ENCODE data around the gene ALOX15B. TPM values are rescaled to one million over a fixed set of nuclear protein-coding genes. Genes with fewer than 3 reads are reported as not detected.
"Not testable (repeated sequence)": the region's sequence is repeated elsewhere in the genome, so short reads cannot be mapped to it uniquely, and the experiment has no call there.

Gene ALOX15B
- total and polyA plus RNA-seq, 2 donors, result 0.24 to 5.1 TPM

- Histone ChIP-seq H3K9me3 (ENCODE audit: control insufficient read depth in 2 of 2, insufficient read depth in 1 of 2, low read length in 1 of 2) (no peaks in the 10 kb centered on the region), H3K4me1 (ENCODE audit: control insufficient read depth in 2 of 2, insufficient read depth in 2 of 2, low read length in 2 of 2) (peaks cover 5 to 11% of the 10 kb centered on the region in 2 donors), H3K27me3 (ENCODE audit: control insufficient read depth in 2 of 2, insufficient read depth in 1 of 2, low read length in 1 of 2) (peaks cover 5 to 54% of the 10 kb centered on the region in 2 donors), H3K27ac (ENCODE audit: low read depth in 1 of 2, low read length in 1 of 2) (no peak overlapping the region), H3K4me3 (ENCODE audit: low read length in 2 of 2) (no peak overlapping the region), H3K36me3 (ENCODE audit: control insufficient read depth in 2 of 2, insufficient read depth in 2 of 2, low read length in 1 of 2) (no peaks in the 10 kb centered on the region)
- no peak for DNase-seq (ENCODE audit: low read depth in 6 of 9, low spot score in 9 of 9)
- 81% methylated on average over 5 of the region's 5 CpGs for WGBS
Observed at GRCh38 chr17:8019166-8019565, 19.7 kb upstream of the ALOX15B start.

GRCh38 chr17:8019665-8020650 is 18.9 kb upstream of the ALOX15B start:
- no peak overlapping the region for H3K4me3 ChIP-seq (ENCODE audit: low read length in 2 of 2)
- H3K27ac ChIP-seq (ENCODE audit: low read depth in 1 of 2, low read length in 1 of 2), result no peak overlapping the region
- DNase-seq (ENCODE audit: low read depth in 6 of 9, low spot score in 9 of 9), result no peak
- H3K9me3 ChIP-seq (ENCODE audit: control insufficient read depth in 2 of 2, insufficient read depth in 1 of 2, low read length in 1 of 2), result no peaks in the 10 kb centered on the region
- 91% methylated on average over 16 of the region's 16 CpGs for WGBS
- H3K36me3 ChIP-seq (ENCODE audit: control insufficient read depth in 2 of 2, insufficient read depth in 2 of 2, low read length in 1 of 2), result no peaks in the 10 kb centered on the region
- peaks cover 5 to 46% of the 10 kb centered on the region in 2 donors for H3K27me3 ChIP-seq (ENCODE audit: control insufficient read depth in 2 of 2, insufficient read depth in 1 of 2, low read length in 1 of 2)
- peaks cover 5 to 11% of the 10 kb centered on the region in 2 donors for H3K4me1 ChIP-seq (ENCODE audit: control insufficient read depth in 2 of 2, insufficient read depth in 2 of 2, low read length in 2 of 2)

- 95% methylated on average over 9 of the region's 9 CpGs for WGBS
- Histone ChIP-seq H3K36me3 (ENCODE audit: control insufficient read depth in 2 of 2, insufficient read depth in 2 of 2, low read length in 1 of 2) (no peaks in the 10 kb centered on the region), H3K27ac (ENCODE audit: low read depth in 1 of 2, low read length in 1 of 2) (no peak overlapping the region), H3K4me3 (ENCODE audit: low read length in 2 of 2) (no peak overlapping the region), H3K9me3 (ENCODE audit: control insufficient read depth in 2 of 2, insufficient read depth in 1 of 2, low read length in 1 of 2) (no peaks in the 10 kb centered on the region), H3K4me1 (ENCODE audit: control insufficient read depth in 2 of 2, insufficient read depth in 2 of 2, low read length in 2 of 2) (peaks cover 5 to 10% of the 10 kb centered on the region in 2 donors), H3K27me3 (ENCODE audit: control insufficient read depth in 2 of 2, insufficient read depth in 1 of 2, low read length in 1 of 2) (peaks cover 2 to 40% of the 10 kb centered on the region in 2 donors)
- no peak for DNase-seq (ENCODE audit: low read depth in 6 of 9, low spot score in 9 of 9)
Observed at GRCh38 chr17:8020776-8021564, 17.9 kb upstream of the ALOX15B start.

- Histone ChIP-seq H3K36me3 (ENCODE audit: control insufficient read depth in 2 of 2, insufficient read depth in 2 of 2, low read length in 1 of 2) (no peaks in the 10 kb centered on the region), H3K9me3 (ENCODE audit: control insufficient read depth in 2 of 2, insufficient read depth in 1 of 2, low read length in 1 of 2) (no peaks in the 10 kb centered on the region), H3K27me3 (ENCODE audit: control insufficient read depth in 2 of 2, insufficient read depth in 1 of 2, low read length in 1 of 2) (peaks cover 2 to 32% of the 10 kb centered on the region in 2 donors), H3K27ac (ENCODE audit: low read depth in 1 of 2, low read length in 1 of 2) (no peak overlapping the region), H3K4me1 (ENCODE audit: control insufficient read depth in 2 of 2, insufficient read depth in 2 of 2, low read length in 2 of 2) (peaks cover 1 to 3% of the 10 kb centered on the region in 2 donors), H3K4me3 (ENCODE audit: low read length in 2 of 2) (no peak overlapping the region)
- no peak for DNase-seq (ENCODE audit: low read depth in 6 of 9, low spot score in 9 of 9)
- 97% methylated on average over 13 of the region's 13 CpGs for WGBS
Observed at GRCh38 chr17:8021565-8022359, 17.1 kb upstream of the ALOX15B start.

- no peaks in the 10 kb centered on the region for H3K4me1 ChIP-seq (ENCODE audit: control insufficient read depth in 2 of 2, insufficient read depth in 2 of 2, low read length in 2 of 2)
- 97% methylated on average over 4 of the region's 4 CpGs for WGBS
- H3K4me3 ChIP-seq (ENCODE audit: low read length in 2 of 2), result no peak overlapping the region
- no peaks in the 10 kb centered on the region for H3K9me3 ChIP-seq (ENCODE audit: control insufficient read depth in 2 of 2, insufficient read depth in 1 of 2, low read length in 1 of 2)
- no peaks in the 10 kb centered on the region for H3K36me3 ChIP-seq (ENCODE audit: control insufficient read depth in 2 of 2, insufficient read depth in 2 of 2, low read length in 1 of 2)
- H3K27ac ChIP-seq (ENCODE audit: low read depth in 1 of 2, low read length in 1 of 2), result no peak overlapping the region
- no peak for DNase-seq (ENCODE audit: low read depth in 6 of 9, low spot score in 9 of 9)
- peaks cover 0 to 27% of the 10 kb centered on the region in 2 donors for H3K27me3 ChIP-seq (ENCODE audit: control insufficient read depth in 2 of 2, insufficient read depth in 1 of 2, low read length in 1 of 2)
Observed at GRCh38 chr17:8022360-8023003, 16.4 kb upstream of the ALOX15B start.

- not testable (repeated sequence) for H3K36me3 ChIP-seq (ENCODE audit: control insufficient read depth in 2 of 2, insufficient read depth in 2 of 2, low read length in 1 of 2); H3K9me3 ChIP-seq (ENCODE audit: control insufficient read depth in 2 of 2, insufficient read depth in 1 of 2, low read length in 1 of 2); H3K27ac ChIP-seq (ENCODE audit: low read depth in 1 of 2, low read length in 1 of 2); DNase-seq (ENCODE audit: low read depth in 6 of 9, low spot score in 9 of 9); H3K4me3 ChIP-seq (ENCODE audit: low read length in 2 of 2); H3K4me1 ChIP-seq (ENCODE audit: control insufficient read depth in 2 of 2, insufficient read depth in 2 of 2, low read length in 2 of 2)
- 96% methylated on average over 6 of the region's 6 CpGs for WGBS
- peaks cover 0 to 18% of the 10 kb centered on the region in 2 donors for H3K27me3 ChIP-seq (ENCODE audit: control insufficient read depth in 2 of 2, insufficient read depth in 1 of 2, low read length in 1 of 2)
Observed at GRCh38 chr17:8024161-8024560, 14.7 kb upstream of the ALOX15B start.

- H3K27ac ChIP-seq (ENCODE audit: low read depth in 1 of 2, low read length in 1 of 2), result no peak overlapping the region
- no peak for DNase-seq (ENCODE audit: low read depth in 6 of 9, low spot score in 9 of 9)
- H3K4me3 ChIP-seq (ENCODE audit: low read length in 2 of 2), result no peak overlapping the region
- 91% methylated on average over 9 of the region's 9 CpGs for WGBS
- no peaks in the 10 kb centered on the region for H3K9me3 ChIP-seq (ENCODE audit: control insufficient read depth in 2 of 2, insufficient read depth in 1 of 2, low read length in 1 of 2)
- H3K36me3 ChIP-seq (ENCODE audit: control insufficient read depth in 2 of 2, insufficient read depth in 2 of 2, low read length in 1 of 2), result no peaks in the 10 kb centered on the region
- no peaks in the 10 kb centered on the region for H3K4me1 ChIP-seq (ENCODE audit: control insufficient read depth in 2 of 2, insufficient read depth in 2 of 2, low read length in 2 of 2)
- H3K27me3 ChIP-seq (ENCODE audit: control insufficient read depth in 2 of 2, insufficient read depth in 1 of 2, low read length in 1 of 2), result peaks cover 0 to 10% of the 10 kb centered on the region in 2 donors
Observed at GRCh38 chr17:8025176-8025911, 13.5 kb upstream of the ALOX15B start.

- Histone ChIP-seq H3K9me3 (ENCODE audit: control insufficient read depth in 2 of 2, insufficient read depth in 1 of 2, low read length in 1 of 2) (no peaks in the 10 kb centered on the region), H3K27me3 (ENCODE audit: control insufficient read depth in 2 of 2, insufficient read depth in 1 of 2, low read length in 1 of 2) (peaks cover 0 to 8% of the 10 kb centered on the region in 2 donors), H3K36me3 (ENCODE audit: control insufficient read depth in 2 of 2, insufficient read depth in 2 of 2, low read length in 1 of 2) (no peaks in the 10 kb centered on the region), H3K27ac (ENCODE audit: low read depth in 1 of 2, low read length in 1 of 2) (no peak overlapping the region), H3K4me3 (ENCODE audit: low read length in 2 of 2) (no peak overlapping the region), H3K4me1 (ENCODE audit: control insufficient read depth in 2 of 2, insufficient read depth in 2 of 2, low read length in 2 of 2) (no peaks in the 10 kb centered on the region)
- WGBS, result 93% methylated on average over 5 of the region's 5 CpGs
- no peak for DNase-seq (ENCODE audit: low read depth in 6 of 9, low spot score in 9 of 9)
Observed at GRCh38 chr17:8029121-8029520, 9.7 kb upstream of the ALOX15B start.
